Effector CD4-positive, alpha-beta T cell (primary cell): ENCODE measurements around the gene TMC7.

Experiments
- DNase-seq: peaks from one replicate; pipeline ENCODE4 v3.0.0-alpha.2; 2020

Gene TMC7

DNA sequence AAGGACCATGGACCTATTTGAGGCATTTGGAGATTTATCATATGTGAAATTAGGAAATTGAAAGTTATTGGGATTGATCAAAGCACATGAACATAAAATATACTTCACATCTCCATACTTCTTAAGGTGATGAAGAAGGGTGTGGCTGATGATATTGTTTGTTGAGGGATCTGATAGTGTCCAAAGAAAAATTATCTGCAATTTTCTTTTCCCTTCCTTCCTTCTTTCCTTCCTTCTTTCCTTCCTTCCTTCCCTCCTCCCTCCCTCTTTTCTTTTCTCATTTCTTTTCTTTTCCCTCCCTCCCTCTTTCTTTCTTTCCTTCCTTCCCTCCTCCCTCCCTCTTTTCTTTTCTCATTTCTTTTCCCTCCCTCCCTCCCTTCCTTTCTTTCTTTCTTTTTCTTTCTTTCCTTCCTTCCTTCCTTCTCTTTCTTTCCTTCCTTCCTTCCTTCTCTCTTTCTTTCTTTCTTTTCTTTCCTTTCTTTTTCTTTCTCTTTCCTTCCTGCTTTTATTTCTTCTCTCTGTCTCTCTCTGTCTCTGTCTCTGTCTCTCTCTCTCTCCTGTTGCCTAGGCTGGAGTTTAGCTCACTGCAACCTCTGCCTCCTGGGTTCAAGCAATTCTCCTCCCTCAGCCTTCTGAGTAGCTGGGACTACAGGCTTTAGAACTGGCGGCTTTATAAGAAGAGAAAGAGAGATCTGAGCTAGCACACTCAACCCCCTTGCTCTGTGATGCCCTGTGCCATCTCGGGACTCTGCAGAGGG lies 109.1 kb downstream of the TMC7 start:
- DNase-seq, result no peak

DNA sequence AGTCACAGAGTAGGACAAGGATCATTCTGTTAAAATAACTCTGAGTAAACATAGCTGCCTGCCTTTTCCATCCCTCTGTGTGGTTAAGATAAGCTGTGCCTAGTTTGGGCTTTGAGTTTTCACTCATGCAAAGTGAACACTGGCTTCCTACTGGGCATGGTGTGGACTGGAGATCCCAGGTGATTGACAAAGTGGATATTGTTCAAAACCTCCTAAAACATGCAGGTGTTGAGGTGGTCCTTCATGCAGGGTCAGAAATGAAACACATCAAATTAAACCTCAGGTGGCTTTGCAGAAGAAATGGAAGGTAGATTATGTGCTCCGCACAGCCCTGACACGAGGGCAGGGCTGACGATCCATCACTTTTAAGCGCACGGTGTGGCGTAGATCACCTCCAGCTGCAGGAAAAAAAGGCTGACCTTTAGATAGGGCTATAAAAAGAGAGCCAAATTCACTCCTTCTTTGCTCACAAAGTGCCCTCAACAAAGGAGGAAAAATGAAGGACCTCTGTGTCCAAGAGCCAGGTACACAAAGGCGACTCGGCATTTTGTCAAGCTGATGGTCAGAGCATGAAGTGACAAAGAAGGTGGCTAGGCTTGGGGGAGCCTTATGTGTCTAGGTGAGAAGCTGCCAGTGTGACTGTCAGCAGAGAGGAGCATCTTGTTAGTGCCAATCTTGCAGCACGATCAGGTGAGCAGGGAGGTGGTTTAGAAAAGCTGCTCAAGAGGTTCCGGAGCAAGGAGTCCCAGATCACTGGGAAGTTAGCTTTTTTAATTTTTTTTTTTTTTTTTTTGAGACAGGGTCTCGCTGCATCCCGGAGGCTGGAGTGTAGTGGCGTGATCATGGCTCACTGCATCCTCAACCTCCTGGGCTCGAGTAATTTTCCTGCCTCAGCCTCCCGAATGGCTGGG lies 110.2 kb downstream of the TMC7 start:
- DNase-seq, result no peak

DNA sequence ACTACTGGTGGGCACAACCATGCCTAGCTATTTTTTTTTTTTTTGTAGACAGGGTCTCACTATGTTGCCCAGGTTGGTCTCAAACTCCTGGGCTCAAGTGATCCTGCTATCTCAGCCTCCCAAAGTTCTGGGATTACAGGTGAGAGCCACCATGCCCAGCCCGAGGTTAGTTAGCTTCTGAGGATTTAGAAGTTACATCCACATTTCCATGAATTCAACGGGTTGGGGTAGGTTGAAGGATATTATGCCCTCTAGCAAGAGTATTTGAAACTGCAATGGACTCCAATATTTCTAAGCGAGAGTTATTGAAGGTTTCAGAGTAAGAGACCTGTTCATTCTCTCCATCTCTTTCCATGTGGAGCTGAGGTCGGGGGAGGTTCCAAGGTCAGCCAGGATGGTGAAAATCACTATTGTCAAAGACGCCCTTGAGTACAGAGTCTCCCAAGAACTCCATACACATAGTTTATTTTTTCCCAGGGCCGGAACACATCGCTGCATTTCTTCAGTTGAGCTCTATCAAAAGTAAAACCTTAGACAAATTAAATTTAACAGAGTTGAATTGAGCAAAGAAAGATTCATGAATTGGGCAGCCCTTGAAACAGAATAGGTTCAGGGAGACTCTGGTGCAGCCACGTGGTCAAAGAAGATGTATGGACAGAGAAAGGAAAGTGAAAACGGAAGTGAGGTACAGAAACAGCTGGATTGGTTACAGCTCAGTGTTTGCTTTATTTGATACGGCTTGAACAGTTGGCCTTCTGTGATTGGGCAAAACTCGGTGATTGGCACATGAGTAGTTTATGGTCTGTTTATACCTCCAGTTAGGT lies 111.0 kb downstream of the TMC7 start:
- DNase-seq, result no peak

GRCh38 chr16:19095654-19096053 lies 111.9 kb downstream of the TMC7 start:
- no peak for DNase-seq

DNA sequence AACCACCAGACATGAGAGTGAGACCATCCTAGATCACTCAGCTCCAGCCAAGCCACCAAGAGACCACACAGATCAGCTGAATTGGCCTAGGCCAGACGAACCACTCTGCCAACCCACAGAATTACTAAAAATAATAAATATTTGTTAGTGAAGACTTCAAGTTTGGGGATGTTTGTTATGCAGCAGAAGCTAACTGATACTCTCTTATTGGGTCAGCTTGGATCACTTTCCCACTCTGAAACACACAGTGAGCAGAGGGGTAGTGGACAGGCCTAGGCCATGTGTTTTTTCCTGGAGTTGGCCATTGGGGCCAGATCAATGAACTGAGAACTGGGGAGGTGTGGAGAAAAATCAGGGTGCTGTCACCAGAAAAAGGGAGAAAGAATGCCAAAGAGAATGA lies 114.4 kb downstream of the TMC7 start:
- DNase-seq, result no peak

DNA sequence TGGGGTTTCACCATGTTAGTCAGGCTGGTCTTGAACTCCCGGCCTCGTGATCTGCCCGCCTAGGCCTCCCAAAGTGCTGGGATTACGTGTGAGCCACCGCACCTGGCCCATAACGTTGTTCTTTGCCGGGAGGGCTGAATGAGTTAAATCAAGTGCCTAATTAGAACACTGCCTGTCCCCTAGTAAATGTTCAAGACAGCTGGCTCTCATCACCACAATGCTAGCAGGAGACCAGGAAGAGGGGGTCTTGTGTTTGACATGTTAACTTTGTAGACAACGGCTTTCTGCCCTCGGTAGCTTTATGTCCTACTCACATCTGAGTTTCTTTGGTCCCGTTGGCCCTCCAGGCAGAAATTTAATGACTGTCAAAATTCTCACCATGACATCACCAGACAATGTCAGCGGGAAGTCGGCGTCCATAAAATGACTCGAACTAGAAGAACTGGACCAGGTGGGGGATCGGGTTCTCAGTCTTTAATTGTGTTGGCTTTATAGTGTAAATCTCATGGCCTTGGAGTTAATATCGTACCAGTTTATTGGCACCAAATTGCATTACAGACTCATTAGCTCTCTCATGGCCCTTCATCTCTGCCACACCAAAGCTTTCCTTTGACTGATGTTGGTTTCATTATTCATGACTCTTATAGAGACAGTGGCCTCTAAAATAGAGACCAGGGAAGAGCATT lies 118.6 kb downstream of the TMC7 start:
- DNase-seq, result no peak

DNA sequence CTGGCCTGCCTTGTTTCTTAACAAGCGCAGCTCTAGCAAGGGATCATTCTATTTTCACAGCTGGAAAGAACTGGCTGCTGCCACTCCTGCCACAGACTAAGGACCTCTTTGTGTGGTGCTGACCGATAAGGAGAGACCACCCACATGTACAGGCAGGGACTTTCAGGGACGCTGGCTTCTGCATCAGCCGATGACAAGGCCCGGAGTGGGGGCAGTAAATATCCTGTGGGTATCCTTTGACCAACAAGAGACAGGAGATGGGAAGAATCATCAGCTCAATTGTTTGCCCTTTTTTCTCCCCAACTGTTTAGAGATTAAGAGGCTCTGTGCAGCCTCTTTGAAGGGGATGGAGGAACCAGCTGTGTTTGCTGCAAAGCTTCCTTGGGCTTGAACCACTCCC lies 120.9 kb downstream of the TMC7 start:
- DNase-seq, result no peak

DNA sequence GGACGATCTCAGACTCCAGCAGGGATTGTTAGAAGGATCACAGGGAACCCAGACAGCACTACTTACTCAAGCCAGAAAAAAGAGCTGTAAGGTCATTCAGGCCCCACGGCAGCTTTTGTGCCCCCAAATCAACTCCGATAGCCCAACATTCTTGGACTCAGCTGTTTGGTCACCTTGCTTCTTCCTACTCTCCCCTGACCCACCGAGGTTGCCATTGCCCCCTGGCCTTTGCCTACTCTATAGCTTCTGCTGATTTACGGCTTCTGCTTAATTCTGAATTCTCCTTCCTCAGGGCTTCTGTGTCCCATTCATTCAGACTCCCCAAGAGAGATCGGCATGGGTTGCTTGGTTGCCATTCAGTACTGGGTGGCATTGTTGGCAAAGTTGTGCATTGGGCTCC lies 121.4 kb downstream of the TMC7 start:
- DNase-seq, result no peak

GRCh38 chr16:19105891-19106624 lies 122.3 kb downstream of the TMC7 start:
- DNase-seq, result no peak

DNA sequence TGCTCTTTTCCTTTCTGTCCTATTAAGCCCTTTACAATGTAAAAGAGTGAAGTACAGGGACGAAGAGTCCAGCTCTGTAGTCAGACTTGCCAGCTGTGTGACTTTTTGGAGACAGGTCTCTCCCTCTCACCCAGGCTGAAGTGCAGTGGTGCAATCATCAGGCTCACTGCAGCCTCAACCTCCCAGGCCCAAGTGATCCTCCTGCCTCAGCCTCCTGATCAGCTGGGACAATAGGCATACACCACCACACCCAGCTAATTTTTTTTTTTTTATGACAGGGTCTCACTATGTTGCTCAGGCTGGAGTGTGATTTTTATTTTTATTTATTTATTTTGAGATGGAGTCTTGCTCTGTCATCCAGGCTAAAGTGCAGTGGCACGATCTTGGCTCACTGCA lies 122.9 kb downstream of the TMC7 start:
- DNase-seq, result no peak

DNA sequence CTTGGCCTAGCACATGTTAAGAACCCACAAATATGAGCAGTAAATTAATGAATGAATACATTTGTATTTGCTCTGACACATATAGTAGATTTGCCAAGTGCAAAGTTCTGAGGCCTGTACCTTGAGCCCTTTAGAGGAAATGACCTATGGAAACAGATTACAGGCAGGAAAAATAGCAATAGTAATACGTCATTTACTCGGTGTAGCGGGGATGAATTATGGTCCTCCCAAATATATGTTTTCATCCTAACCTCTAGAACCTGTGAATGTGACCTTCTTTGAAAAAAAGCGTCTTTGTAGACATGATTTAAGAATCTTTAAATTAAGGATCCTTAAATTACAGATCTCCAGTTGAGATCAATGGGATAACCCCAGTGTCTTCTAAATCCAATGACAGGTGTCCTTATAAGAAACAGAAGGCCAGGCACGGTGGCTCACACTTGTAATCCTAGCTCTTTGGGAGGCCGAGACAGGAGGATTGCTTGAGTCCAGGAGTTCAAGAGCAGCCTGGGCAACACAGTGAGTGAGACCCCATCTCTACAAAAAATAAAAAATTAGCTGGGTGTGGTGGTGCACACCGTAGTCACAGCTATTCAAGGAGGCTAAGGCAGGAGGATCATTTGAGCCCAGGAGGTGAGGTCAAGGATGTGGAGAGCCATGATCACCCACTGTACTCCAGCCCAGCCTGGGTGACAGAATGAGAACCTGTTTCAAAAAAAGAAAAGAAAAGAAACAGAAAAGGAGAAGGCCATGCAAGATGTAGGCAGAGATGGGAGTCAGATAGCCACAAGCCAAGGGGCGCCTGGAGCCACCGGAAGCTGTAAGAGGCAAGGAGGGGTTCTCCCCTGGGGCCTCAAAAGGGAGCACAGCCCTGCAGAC lies 124.9 kb downstream of the TMC7 start:
- DNase-seq, result no peak

GRCh38 chr16:19109288-19109664 lies 125.5 kb downstream of the TMC7 start:
- DNase-seq, result no peak

DNA sequence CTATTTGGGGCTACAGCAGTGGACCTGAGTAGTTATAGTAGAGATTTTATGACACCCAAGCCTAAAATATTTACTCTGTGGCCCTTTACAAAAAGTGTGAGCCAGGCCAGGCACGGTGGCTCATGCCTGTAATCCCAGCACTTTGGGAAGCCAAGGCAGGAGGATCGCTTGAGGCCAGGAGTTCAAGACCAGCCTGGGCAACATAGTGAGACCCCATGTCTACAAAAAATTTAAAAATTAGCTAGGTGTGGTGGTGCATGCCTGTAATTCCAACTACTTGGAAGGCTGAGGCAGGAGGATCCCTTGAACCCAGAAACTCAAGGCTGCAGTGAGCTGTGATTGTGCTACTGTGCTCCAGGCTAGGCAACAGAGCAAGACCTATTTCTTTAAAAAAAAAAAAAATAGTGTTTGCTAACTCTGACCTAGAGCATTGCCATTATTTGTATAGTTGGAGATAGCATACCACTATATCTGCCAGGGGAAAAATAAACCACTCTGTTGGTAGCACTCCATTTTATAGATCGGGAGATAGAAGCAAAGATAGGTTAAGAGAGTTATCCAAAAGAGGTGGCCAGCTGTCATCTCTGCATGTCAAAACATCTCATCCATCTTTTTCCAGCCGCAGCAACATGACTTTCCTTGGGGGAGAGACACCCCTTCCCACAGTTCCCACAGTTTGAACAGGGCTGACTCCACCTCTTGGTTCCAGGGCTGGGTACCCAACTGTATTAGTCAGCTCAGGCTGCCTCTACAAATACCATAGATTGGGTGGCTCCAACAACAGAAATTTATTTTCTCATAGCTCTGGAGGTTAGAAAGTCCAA lies 127.0 kb downstream of the TMC7 start:
- no peak for DNase-seq

DNA sequence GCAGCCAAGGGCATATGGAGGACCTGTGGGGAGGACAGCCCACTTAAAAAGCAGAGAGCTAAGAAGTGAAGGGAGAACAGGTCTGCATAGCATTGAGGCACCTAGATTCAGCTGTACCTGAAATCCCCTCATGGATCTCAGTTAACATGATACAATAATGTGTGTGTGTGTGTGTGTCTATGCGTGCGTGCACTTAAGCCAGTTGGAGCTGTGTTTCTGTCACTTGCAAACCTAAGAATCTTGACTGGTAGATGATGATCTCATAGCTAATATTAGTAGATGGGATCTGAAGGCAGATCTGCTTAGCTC lies 128.3 kb downstream of the TMC7 start:
- no peak for DNase-seq
